GM12878 (cell line): ENCODE results near the gene ARHGDIA. TPM values are rescaled to one million over a fixed set of nuclear protein-coding genes. Genes with fewer than 3 reads are reported as not detected.

ENCODE experiments used
- ATAC-seq: fragments of 200-7000 bp; cut with Tn5 transposase; 3 replicates; pipeline ENCODE4 v1.9.1; 2020; ENCODE audit warnings: mild to moderate bottlenecking, moderate library complexity
- BruUV-seq: library from RNA; stranded (reverse); fragments of 400-500 nt; replicated peaks from 2 replicates; lab custom pipeline; 2021; lab: Mats Ljungman, UMichigan
- CTCF ChIA-PET: fragments of 300-600 bp; sonication (Branson Sonifier 250); formaldehyde crosslinking; extraction: SDS; loops from one replicate; lab custom pipeline; 2021; ENCODE audit warnings: inconsistent platforms; lab: Yijun Ruan, JAX
- POLR2A ChIA-PET: fragments of 350-600 bp; formaldehyde crosslinking; extraction: SDS; loops from one replicate; lab custom pipeline; 2021; ENCODE audit warnings: inconsistent platforms; lab: Charles Lee
- RAD21 ChIA-PET: fragments of 300-600 bp; sonication (Branson Sonifier 250); formaldehyde crosslinking; loops from one replicate; lab custom pipeline; 2023; ENCODE audit warnings: antibody characterized with exemption; ENCODE audit not compliant: unreplicated experiment; lab: Charles Lee
- SMC1A ChIA-PET: fragments of 300-600 bp; sonication (Branson Sonifier 250); formaldehyde crosslinking; loops from one replicate; lab custom pipeline; 2023; ENCODE audit not compliant: unreplicated experiment, uncharacterized antibody; lab: Charles Lee
- DNase-seq: peaks from one replicate; pipeline ENCODE4 v3.0.0-alpha.2; 2011; ENCODE audit warnings: low read depth, low spot score
- FAIRE-seq: peaks from 3 replicates; lab custom pipeline; 2011; peaks lifted over from hg19 to GRCh38; lab: Jason Lieb, UNC
- H2AFZ ChIP-seq: 2 replicates; pipeline ENCODE4 v1.6.0; 2011; ENCODE audit warnings: low read depth, low read length, control low read depth; ENCODE audit not compliant: control insufficient read depth
- H3K27ac ChIP-seq: 2 replicates; pipeline ENCODE4 v1.5.1; 2011; ENCODE audit warnings: control low read depth; ENCODE audit not compliant: control insufficient read depth, insufficient read depth
- H3K27me3 ChIP-seq, 2 experiments: replicated peaks in 1 of 2; 2 replicates each; pipeline versions ENCODE4 v1.6.0 to v1.6.1; 2011; ENCODE audit warnings: low read length in 1 of 2; ENCODE audit not compliant: control insufficient read depth in 2 of 2, insufficient read depth in 2 of 2
- H3K36me3 ChIP-seq, 2 experiments: 2 replicates each; pipeline ENCODE4 v1.5.1; 2011; ENCODE audit warnings: low read length in 1 of 2; ENCODE audit not compliant: control insufficient read depth in 2 of 2, insufficient read depth in 2 of 2
- H3K4me1 ChIP-seq: 2 replicates; pipeline ENCODE4 v1.6.1; 2011; ENCODE audit warnings: mild to moderate bottlenecking, low read length, moderate library complexity, mixed read lengths; ENCODE audit not compliant: control insufficient read depth, insufficient read depth
- H3K4me2 ChIP-seq: 2 replicates; pipeline ENCODE4 v1.6.0; 2011; ENCODE audit warnings: control low read depth; ENCODE audit not compliant: control insufficient read depth, insufficient read depth
- H3K4me3 ChIP-seq: fragments of 200-600 bp; sonication (generic); 2 replicates; pipeline ENCODE4 v1.5.1; 2016
- H3K79me2 ChIP-seq: 2 replicates; pipeline ENCODE4 v1.6.0; 2011; ENCODE audit warnings: low read length; ENCODE audit not compliant: control insufficient read depth, insufficient read depth
- H3K9ac ChIP-seq: 2 replicates; pipeline ENCODE4 v1.8.0; 2011; ENCODE audit warnings: low read length, control low read depth, mixed read lengths; ENCODE audit not compliant: control insufficient read depth, insufficient read depth
- H3K9me3 ChIP-seq: replicated peaks from 3 replicates; pipeline ENCODE4 v1.5.1; 2011; ENCODE audit warnings: mild to moderate bottlenecking, low read length; ENCODE audit not compliant: control insufficient read depth, insufficient read depth
- H4K20me1 ChIP-seq: 2 replicates; pipeline ENCODE4 v1.6.0; 2011; ENCODE audit not compliant: control insufficient read depth, insufficient read depth
- CHD4 ChIP-seq: fragments of 200-600 bp; sonication (generic); IDR thresholded peaks from 2 replicates; pipeline ENCODE4 v1.6.1; 2016; ENCODE audit warnings: mild to moderate bottlenecking
- CREM ChIP-seq: IDR thresholded peaks from 2 replicates; pipeline ENCODE4 v1.6.1; 2014; ENCODE audit warnings: antibody characterized with exemption, low read depth
- E4F1 ChIP-seq: fragments of 450-650 bp; IDR thresholded peaks from 2 replicates; pipeline ENCODE4 v1.6.1; 2018; ENCODE audit warnings: borderline replicate concordance, mild to moderate bottlenecking; ENCODE audit not compliant: partially characterized antibody
- JUNB ChIP-seq: IDR thresholded peaks from 2 replicates; pipeline ENCODE4 v1.6.1; 2016; ENCODE audit warnings: antibody characterized with exemption, mild to moderate bottlenecking
- JUND ChIP-seq: IDR thresholded peaks from 2 replicates; pipeline ENCODE4 v1.6.1; 2012; ENCODE audit warnings: low read depth, mild to moderate bottlenecking, low read length, improper control_type of control experiment, moderate library complexity
- KLF5 ChIP-seq: fragments of 450-650 bp; IDR thresholded peaks from 2 replicates; pipeline ENCODE4 v1.6.1; 2014; ENCODE audit warnings: mild to moderate bottlenecking; ENCODE audit not compliant: partially characterized antibody
- MAX ChIP-seq: IDR thresholded peaks from 2 replicates; pipeline ENCODE4 v1.6.1; 2012; ENCODE audit warnings: low read depth, low read length, improper control_type of control experiment
- NR2C2 ChIP-seq: IDR thresholded peaks from 2 replicates; pipeline ENCODE4 v1.6.1; 2011; ENCODE audit warnings: borderline replicate concordance, low read depth; ENCODE audit not compliant: control insufficient read depth, insufficient read length
- POLR2A ChIP-seq: IDR thresholded peaks from 2 replicates; pipeline ENCODE4 v1.6.1; 2011; ENCODE audit warnings: low read depth, mild to moderate bottlenecking, low read length
- SIX5 ChIP-seq: IDR thresholded peaks from 2 replicates; pipeline ENCODE4 v1.6.1; 2011; ENCODE audit warnings: mild to moderate bottlenecking, low read depth, low read length, moderate library complexity; ENCODE audit not compliant: severe bottlenecking
- SPI1 ChIP-seq: IDR thresholded peaks from 2 replicates; pipeline ENCODE4 v1.6.1; 2011; ENCODE audit warnings: low read depth, mild to moderate bottlenecking, low read length, moderate library complexity, borderline replicate concordance; ENCODE audit not compliant: insufficient read depth
- TBL1XR1 ChIP-seq: IDR thresholded peaks from 2 replicates; pipeline ENCODE4 v1.6.1; 2012; ENCODE audit warnings: low read depth, low read length, improper control_type of control experiment
- ZBTB11 ChIP-seq: fragments of 450-650 bp; formaldehyde crosslinking; IDR thresholded peaks from 2 replicates; pipeline ENCODE4 v1.5.0; 2022; ENCODE audit warnings: mild to moderate bottlenecking, missing genetic modification characterization
- WGBS: methylation state at CpG from one replicate; pipeline ENCODE4 v1.1.6; 2016; ENCODE audit warnings: low lambda C conversion rate; ENCODE audit not compliant: insufficient replicate concordance, insufficient coverage; ENCODE audit errors: missing lambda C conversion rate; 5-methylcytosine and 5-hydroxymethylcytosine counted together
- in situ Hi-C: fragments of 300-500 bp; cut with MboI; formaldehyde crosslinking; loops from 9 replicates; pipeline ENCODE4 v1.14.3; 2018; ENCODE audit warnings: mixed read lengths
- intact Hi-C: fragments of 100-400 bp; cut with micrococcal nuclease; formaldehyde crosslinking; loops from one replicate; pipeline ENCODE4 v1.14.2; 2022; ENCODE audit not compliant: unreplicated experiment
- polyA plus RNA-seq, 11 experiments: library from polyadenylated mRNA; depleted of rRNA in 4 of 11; unstranded in 6 of 11; stranded (reverse) in 5 of 11; fragments of >200 nt; fragmentation: Nextera tagmentation in 4 of 11; fragmentation: Illumina TruSeq in 1 of 11; extraction: Ambion mirVana in 4 of 11; extraction: Trizol in 1 of 11; gene quantifications; 1 replicate in 1 of 11; 2 replicates in 10 of 11; pipeline versions ENCODE4 v1.2.1 to v1.2.3, GENCODE V29; 2011 to 2016; ENCODE audit warnings: inconsistent platforms in 2 of 11, missing spikeins in 2 of 11, low read depth in 1 of 11
- total RNA-seq, 4 experiments: library from RNA; depleted of rRNA in 3 of 4; stranded (reverse); fragments of >200 nt in 3 of 4; fragmentation: Illumina TruSeq in 1 of 4; extraction: Trizol in 1 of 4; gene quantifications; 2 replicates each; pipeline versions ENCODE4 v1.2.1 to v1.2.3, GENCODE V29; 2013 to 2021

ARHGDIA gene
- total and polyA plus RNA-seq, 10 of the 15 experiments (the other 5 are each of a cell fraction or from before 2014, with no cell fraction given) = 17.9 to 552 (median 169) TPM

- no peaks in the 10 kb centered on the region for H3K79me2 ChIP-seq
- no peak for FAIRE-seq
- no peaks in the 10 kb centered on the region for H3K27me3 ChIP-seq
- SMC1A ChIA-PET = no interaction called here
- in situ Hi-C loops (loop anchor here (5.0 kb wide), 1 partner anchor 104 kb away; no protein-coding TSS in a partner anchor), intact Hi-C loops (no loop called here)
- H3K27ac ChIP-seq = no peak overlapping the region
- 76% methylated on average over 8 of the region's 8 CpGs for WGBS
- H3K4me3 ChIP-seq = no peak overlapping the region
- no peak for ATAC-seq
- no peak overlapping the region for H3K9ac ChIP-seq
- no peaks in the 10 kb centered on the region for H3K36me3 ChIP-seq
- CTCF ChIA-PET = no interaction called here
- POLR2A ChIA-PET = no interaction called here
- no peaks in the 10 kb centered on the region for H4K20me1 ChIP-seq
- H3K4me1 ChIP-seq = no peaks in the 10 kb centered on the region
- no peak overlapping the region for H3K4me2 ChIP-seq
- no peaks in the 10 kb centered on the region for H3K9me3 ChIP-seq
- TF ChIP-seq TBL1XR1 (no peak), SIX5 (no peak), POLR2A (0 out of 2 replicates have a peak, but pooled peaks have one; percentile 24), KLF5 (no peak), MAX (no peak)
- BruUV-seq = no TSS peak
- no peak overlapping the region for H2AFZ ChIP-seq
- RAD21 ChIA-PET = no interaction called here
- no peak for DNase-seq
Measured at GRCh38 chr17:81821147-81821546, 50.0 kb downstream of the ARHGDIA start.

- 32% methylated on average over 9 of the region's 13 CpGs for WGBS
- H3K27me3 ChIP-seq = no peaks in the 10 kb centered on the region
- ATAC-seq (no peak), DNase-seq (no peak), FAIRE-seq (no peak)
- intact Hi-C loops (no loop called here), in situ Hi-C loops (loop anchor here (5.0 kb wide), 1 partner anchor 102 kb away; no protein-coding TSS in a partner anchor)
- no peaks in the 10 kb centered on the region for H3K9me3 ChIP-seq
- CTCF ChIA-PET = no interaction called here
- RAD21 ChIA-PET = no interaction called here
- no peaks in the 10 kb centered on the region for H4K20me1 ChIP-seq
- H3K4me1 ChIP-seq = no peaks in the 10 kb centered on the region
- no peaks in the 10 kb centered on the region for H3K36me3 ChIP-seq
- no peak overlapping the region for H2AFZ ChIP-seq
- no peak overlapping the region for H3K27ac ChIP-seq
- POLR2A ChIA-PET = interaction anchor here (0.6 kb wide), 1 partner anchor 53 kb away, joined by 3 read pairs; no protein-coding TSS in a partner anchor
- no TSS peak for BruUV-seq
- SMC1A ChIA-PET = no interaction called here
- no peak overlapping the region for H3K4me2 ChIP-seq
- no peak overlapping the region for H3K9ac ChIP-seq
- no peak overlapping the region for H3K4me3 ChIP-seq
- H3K79me2 ChIP-seq = no peaks in the 10 kb centered on the region
- no peak for TF ChIP-seq CREM
- no peak for TF ChIP-seq E4F1
- TF ChIP-seq SPI1 = no peak
- no peak for TF ChIP-seq CHD4
- no peak for TF ChIP-seq JUNB
- no peak for TF ChIP-seq JUND
- TF ChIP-seq NR2C2 = no peak
- no peak for TF ChIP-seq ZBTB11
Measured at GRCh38 chr17:81819708-81820107, 51.4 kb downstream of the ARHGDIA start.
